Muscle of back (tissue), 11 donors: Measurements from ENCODE around the gene RCBTB1. TPM values are rescaled to one million over a fixed set of nuclear protein-coding genes. Genes with fewer than 3 reads are reported as not detected.
"Not testable (repeated sequence)": the region's sequence is repeated elsewhere in the genome, so short reads cannot be mapped to it uniquely, and the experiment has no call there.

ENCODE experiments used
- DNase-seq, 3 donors: peaks; one replicate each; pipeline versions ENCODE4 v3.0.0 to v3.0.0-alpha.2; 2013
- polyA plus RNA-seq, 10 donors: library from polyadenylated mRNA; unstranded; fragments of 120-200 nt; gene quantifications; one replicate each; pipeline ENCODE4 v1.2.1, GENCODE V29; 2013; ENCODE audit not compliant: insufficient read length in 10 of 10

Gene RCBTB1
- polyA plus RNA-seq, 10 donors: 17.0 to 25.1 (median 21.2) TPM

- DNase-seq: no peak
These were observed 67.9 kb downstream of the RCBTB1 start for GRCh38 chr13:49517461-49517860.

GRCh38 chr13:49516467-49516866, 68.9 kb downstream of the RCBTB1 start:
- no peak for DNase-seq

- DNase-seq: no peak
These were observed 72.8 kb downstream of the RCBTB1 start for GRCh38 chr13:49512578-49512977.

GRCh38 chr13:49503951-49504350, 81.4 kb downstream of the RCBTB1 start:
- DNase-seq: no peak

GRCh38 chr13:49502954-49503353, 82.4 kb downstream of the RCBTB1 start:
- DNase-seq: peak in 1 of 3 donors; percentile 27

GRCh38 chr13:49499889-49500660, 85.3 kb downstream of the RCBTB1 start:
- peak in 1 of 3 donors; percentile 16 for DNase-seq

GRCh38 chr13:49498206-49498605, 87.2 kb downstream of the RCBTB1 start:
- no peak for DNase-seq

GRCh38 chr13:49497272-49497671, 88.1 kb downstream of the RCBTB1 start:
- DNase-seq: peak in 1 of 3 donors; percentile 34

- not testable (repeated sequence) for DNase-seq
These were observed 88.5 kb downstream of the RCBTB1 start for GRCh38 chr13:49496837-49497236.

- DNase-seq: peak; percentile 74 to 90 (median 82)
These were observed 89.3 kb downstream of the RCBTB1 start, which contains the start of gene PHF11 for GRCh38 chr13:49495783-49496762. Gene PHF11 (plus strand): TSS chr13:49495953. CDS start chr13:49496002, 49 bp downstream.

GRCh38 chr13:49494645-49495044, 90.7 kb downstream of the RCBTB1 start:
- DNase-seq: peak in 1 of 3 donors; percentile 22

GRCh38 chr13:49488563-49488962, 96.8 kb downstream of the RCBTB1 start:
- no peak for DNase-seq

Other genes with a start within 250 kb of the RCBTB1 start
- gene CAB39L, start 141.5 kb downstream of the RCBTB1 start, polyA plus RNA-seq: 1 to 10 TPM; 4.6 to 7.2 (median 5.4) TPM
- gene SETDB2, start 141.3 kb downstream of the RCBTB1 start, polyA plus RNA-seq: 10 to 100 TPM in 2 of 10 donors, 1 to 10 TPM in 8; 5.9 to 11.6 (median 8.4) TPM
- 10 to 100 TPM; 15.6 to 40.4 (median 21.7) TPM for gene PHF11, start 89.6 kb downstream of the RCBTB1 start, polyA plus RNA-seq
- gene ARL11, start 42.9 kb upstream of the RCBTB1 start, polyA plus RNA-seq: under 1 TPM; 0.26 to 0.75 (median 0.36) TPM
- 10 to 100 TPM; 20.9 to 32.0 (median 23.9) TPM for gene EBPL, start 105.9 kb upstream of the RCBTB1 start, polyA plus RNA-seq
- gene KPNA3, start 207.1 kb upstream of the RCBTB1 start, polyA plus RNA-seq: 10 to 100 TPM; 33.3 to 48.1 (median 40.3) TPM